Liver (tissue), 2 donors: ENCODE data around the gene SIRT7.

Experiments used
- CTCF ChIP-seq: fragments of 150-350 bp; IDR thresholded peaks from 2 replicates; pipeline ENCODE4 v1.5.1; 2017; ENCODE audit warnings: improper control_type of control experiment, low read depth, low read length; ENCODE audit not compliant: missing input control
- TF ChIP-seq, protein P1 (sequence below): IDR thresholded peaks from 2 replicates; pipeline ENCODE4 v1.6.1; 2016; ENCODE audit warnings: antibody characterized with exemption, mild to moderate bottlenecking
- TF ChIP-seq, protein P2 (sequence below): IDR thresholded peaks from 2 replicates; pipeline ENCODE4 v1.6.1; 2016; ENCODE audit warnings: antibody characterized with exemption
- donor health status: healthy.

DNA sequence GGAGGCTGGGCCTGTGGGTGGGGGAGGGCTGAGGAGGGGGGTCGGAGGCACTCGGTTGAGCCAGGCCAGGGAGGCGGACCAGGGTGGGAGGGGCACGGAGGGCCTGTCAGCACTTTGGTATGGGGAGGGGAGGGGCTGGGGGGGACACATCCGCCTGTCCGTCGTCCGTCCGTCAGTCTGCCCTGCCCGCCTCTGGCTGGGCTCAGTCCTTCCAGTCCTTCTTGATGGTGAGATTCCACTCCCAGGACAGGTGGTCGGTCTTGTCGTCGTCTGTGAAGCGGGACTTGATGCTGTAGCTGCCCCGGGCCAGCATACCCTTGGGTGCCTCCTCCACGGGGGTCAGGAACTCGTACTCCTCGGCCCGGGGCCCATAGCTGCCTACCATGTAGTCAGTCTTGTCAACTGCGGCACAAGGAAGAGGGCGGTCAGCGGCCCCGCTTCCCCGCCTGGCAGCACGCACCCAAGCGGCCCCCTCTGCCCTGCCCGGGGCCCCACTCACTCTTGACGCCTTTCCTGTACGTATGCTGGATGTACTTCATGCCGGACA is 49.2 kb downstream of the SIRT7 start:
- TF ChIP-seq, protein P1, sequence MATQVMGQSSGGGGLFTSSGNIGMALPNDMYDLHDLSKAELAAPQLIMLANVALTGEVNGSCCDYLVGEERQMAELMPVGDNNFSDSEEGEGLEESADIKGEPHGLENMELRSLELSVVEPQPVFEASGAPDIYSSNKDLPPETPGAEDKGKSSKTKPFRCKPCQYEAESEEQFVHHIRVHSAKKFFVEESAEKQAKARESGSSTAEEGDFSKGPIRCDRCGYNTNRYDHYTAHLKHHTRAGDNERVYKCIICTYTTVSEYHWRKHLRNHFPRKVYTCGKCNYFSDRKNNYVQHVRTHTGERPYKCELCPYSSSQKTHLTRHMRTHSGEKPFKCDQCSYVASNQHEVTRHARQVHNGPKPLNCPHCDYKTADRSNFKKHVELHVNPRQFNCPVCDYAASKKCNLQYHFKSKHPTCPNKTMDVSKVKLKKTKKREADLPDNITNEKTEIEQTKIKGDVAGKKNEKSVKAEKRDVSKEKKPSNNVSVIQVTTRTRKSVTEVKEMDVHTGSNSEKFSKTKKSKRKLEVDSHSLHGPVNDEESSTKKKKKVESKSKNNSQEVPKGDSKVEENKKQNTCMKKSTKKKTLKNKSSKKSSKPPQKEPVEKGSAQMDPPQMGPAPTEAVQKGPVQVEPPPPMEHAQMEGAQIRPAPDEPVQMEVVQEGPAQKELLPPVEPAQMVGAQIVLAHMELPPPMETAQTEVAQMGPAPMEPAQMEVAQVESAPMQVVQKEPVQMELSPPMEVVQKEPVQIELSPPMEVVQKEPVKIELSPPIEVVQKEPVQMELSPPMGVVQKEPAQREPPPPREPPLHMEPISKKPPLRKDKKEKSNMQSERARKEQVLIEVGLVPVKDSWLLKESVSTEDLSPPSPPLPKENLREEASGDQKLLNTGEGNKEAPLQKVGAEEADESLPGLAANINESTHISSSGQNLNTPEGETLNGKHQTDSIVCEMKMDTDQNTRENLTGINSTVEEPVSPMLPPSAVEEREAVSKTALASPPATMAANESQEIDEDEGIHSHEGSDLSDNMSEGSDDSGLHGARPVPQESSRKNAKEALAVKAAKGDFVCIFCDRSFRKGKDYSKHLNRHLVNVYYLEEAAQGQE = no peak
- no peak for TF ChIP-seq CTCF
- TF ChIP-seq, protein P2, sequence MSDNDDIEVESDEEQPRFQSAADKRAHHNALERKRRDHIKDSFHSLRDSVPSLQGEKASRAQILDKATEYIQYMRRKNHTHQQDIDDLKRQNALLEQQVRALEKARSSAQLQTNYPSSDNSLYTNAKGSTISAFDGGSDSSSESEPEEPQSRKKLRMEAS = no peak
